Measurements from ENCODE around the gene POU2F2.

- TF ChIP-seq EZH2 (IDR thresholded peaks at IDR 0.05; ENCODE audit: insufficient read depth, poor library complexity, severe bottlenecking) (no peak), EZH2phosphoT487 (IDR thresholded peaks at IDR 0.05; ENCODE audit: insufficient read depth, low read depth) (no peak)
These were observed 32.9 kb upstream of the POU2F2 start for GRCh38 chr19:42165146-42165545.
